ENCODE data around the gene ZBTB20. TPM values are rescaled to one million over a fixed set of nuclear protein-coding genes. Genes with fewer than 3 reads are reported as not detected.

Gene ZBTB20
- total RNA-seq, 1 donor = 32.9 TPM

- TF ChIP-seq, protein P1, sequence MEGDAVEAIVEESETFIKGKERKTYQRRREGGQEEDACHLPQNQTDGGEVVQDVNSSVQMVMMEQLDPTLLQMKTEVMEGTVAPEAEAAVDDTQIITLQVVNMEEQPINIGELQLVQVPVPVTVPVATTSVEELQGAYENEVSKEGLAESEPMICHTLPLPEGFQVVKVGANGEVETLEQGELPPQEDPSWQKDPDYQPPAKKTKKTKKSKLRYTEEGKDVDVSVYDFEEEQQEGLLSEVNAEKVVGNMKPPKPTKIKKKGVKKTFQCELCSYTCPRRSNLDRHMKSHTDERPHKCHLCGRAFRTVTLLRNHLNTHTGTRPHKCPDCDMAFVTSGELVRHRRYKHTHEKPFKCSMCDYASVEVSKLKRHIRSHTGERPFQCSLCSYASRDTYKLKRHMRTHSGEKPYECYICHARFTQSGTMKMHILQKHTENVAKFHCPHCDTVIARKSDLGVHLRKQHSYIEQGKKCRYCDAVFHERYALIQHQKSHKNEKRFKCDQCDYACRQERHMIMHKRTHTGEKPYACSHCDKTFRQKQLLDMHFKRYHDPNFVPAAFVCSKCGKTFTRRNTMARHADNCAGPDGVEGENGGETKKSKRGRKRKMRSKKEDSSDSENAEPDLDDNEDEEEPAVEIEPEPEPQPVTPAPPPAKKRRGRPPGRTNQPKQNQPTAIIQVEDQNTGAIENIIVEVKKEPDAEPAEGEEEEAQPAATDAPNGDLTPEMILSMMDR (IDR thresholded peaks at IDR 0.05; ENCODE audit: extremely low read depth, low read depth, low read length) = no peak
- Histone ChIP-seq H3K27me3 (ENCODE audit: insufficient read depth, low read length) (no peaks in the 10 kb centered on the region), H2AFZ (ENCODE audit: low read length) (peak overlapping the region; percentile 45), H3K27ac (ENCODE audit: low read depth, low read length) (peak overlapping the region; percentile 99), H3K4me3 (ENCODE audit: insufficient read depth, low read length) (peak overlapping the region; percentile 77), H3K36me3 (ENCODE audit: insufficient read depth, low read length) (no peaks in the 10 kb centered on the region), H3K4me1 (ENCODE audit: insufficient read depth, low read length) (peaks cover 47% of the 10 kb centered on the region), H4K20me1 (ENCODE audit: insufficient read depth, low read length) (no peaks in the 10 kb centered on the region), H3K79me2 (ENCODE audit: insufficient read depth, low read length) (peaks cover 30% of the 10 kb centered on the region), H3K4me2 (ENCODE audit: insufficient read depth, low read length) (peak overlapping the region; percentile 93), H3K9me3 (ENCODE audit: low read depth, low read length) (no peaks in the 10 kb centered on the region)
- DNase-seq (ENCODE audit: insufficient read length, low spot score, missing footprints) = no peak
Measured at GRCh38 chr3:114623420-114624046, 523.6 kb downstream of the ZBTB20 start.

- H2AFZ ChIP-seq (ENCODE audit: low read length) = no peak overlapping the region
- H4K20me1 ChIP-seq (ENCODE audit: insufficient read depth, low read length) = peaks cover 5% of the 10 kb centered on the region
- peak overlapping the region; percentile 17 for H3K4me2 ChIP-seq (ENCODE audit: insufficient read depth, low read length)
- H3K4me3 ChIP-seq (ENCODE audit: insufficient read depth, low read length) = no peak overlapping the region
- no peaks in the 10 kb centered on the region for H3K27me3 ChIP-seq (ENCODE audit: insufficient read depth, low read length)
- peaks cover 37% of the 10 kb centered on the region for H3K79me2 ChIP-seq (ENCODE audit: insufficient read depth, low read length)
- no peaks in the 10 kb centered on the region for H3K36me3 ChIP-seq (ENCODE audit: insufficient read depth, low read length)
- H3K4me1 ChIP-seq (ENCODE audit: insufficient read depth, low read length) = peaks cover 32% of the 10 kb centered on the region
- TF ChIP-seq, protein P1 (IDR thresholded peaks at IDR 0.05; ENCODE audit: extremely low read depth, low read depth, low read length) = no peak
- no peak for DNase-seq (ENCODE audit: insufficient read length, low spot score, missing footprints)
- no peak overlapping the region for H3K27ac ChIP-seq (ENCODE audit: low read depth, low read length)
- H3K9me3 ChIP-seq (ENCODE audit: low read depth, low read length) = no peaks in the 10 kb centered on the region
Measured at GRCh38 chr3:114622001-114622400, 525.1 kb downstream of the ZBTB20 start.

DNA sequence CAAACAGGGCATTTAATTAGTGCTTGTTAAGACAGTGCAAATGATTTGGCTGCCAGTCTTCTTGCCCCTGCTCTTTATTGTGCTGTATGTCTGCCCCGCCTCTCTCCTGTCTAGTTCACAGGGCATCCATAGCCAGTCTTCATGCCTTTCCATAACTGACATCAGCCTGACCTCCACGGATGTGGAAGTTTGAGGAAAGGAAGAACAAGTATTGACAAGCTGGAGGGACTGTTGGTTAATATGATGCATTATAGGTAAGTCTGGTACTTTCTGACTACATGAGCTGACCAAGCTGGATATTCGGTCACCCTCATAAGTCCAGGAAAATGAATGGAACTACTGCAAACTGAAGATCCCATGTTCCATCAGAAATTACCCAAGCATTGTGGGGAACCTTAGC, 527.3 kb downstream of the ZBTB20 start:
- H3K4me2 ChIP-seq (ENCODE audit: insufficient read depth, low read length) = no peak overlapping the region
- H3K27me3 ChIP-seq (ENCODE audit: insufficient read depth, low read length) = no peaks in the 10 kb centered on the region
- H3K27ac ChIP-seq (ENCODE audit: low read depth, low read length) = no peak overlapping the region
- no peaks in the 10 kb centered on the region for H3K9me3 ChIP-seq (ENCODE audit: low read depth, low read length)
- H3K36me3 ChIP-seq (ENCODE audit: insufficient read depth, low read length) = no peaks in the 10 kb centered on the region
- H3K4me1 ChIP-seq (ENCODE audit: insufficient read depth, low read length) = peaks cover 17% of the 10 kb centered on the region
- H3K4me3 ChIP-seq (ENCODE audit: insufficient read depth, low read length) = no peak overlapping the region
- TF ChIP-seq, protein P1 (IDR thresholded peaks at IDR 0.05; ENCODE audit: extremely low read depth, low read depth, low read length) = no peak
- no peak overlapping the region for H2AFZ ChIP-seq (ENCODE audit: low read length)
- H3K79me2 ChIP-seq (ENCODE audit: insufficient read depth, low read length) = peaks cover 52% of the 10 kb centered on the region
- peaks cover 6% of the 10 kb centered on the region for H4K20me1 ChIP-seq (ENCODE audit: insufficient read depth, low read length)
- no peak for DNase-seq (ENCODE audit: insufficient read length, low spot score, missing footprints)

DNA sequence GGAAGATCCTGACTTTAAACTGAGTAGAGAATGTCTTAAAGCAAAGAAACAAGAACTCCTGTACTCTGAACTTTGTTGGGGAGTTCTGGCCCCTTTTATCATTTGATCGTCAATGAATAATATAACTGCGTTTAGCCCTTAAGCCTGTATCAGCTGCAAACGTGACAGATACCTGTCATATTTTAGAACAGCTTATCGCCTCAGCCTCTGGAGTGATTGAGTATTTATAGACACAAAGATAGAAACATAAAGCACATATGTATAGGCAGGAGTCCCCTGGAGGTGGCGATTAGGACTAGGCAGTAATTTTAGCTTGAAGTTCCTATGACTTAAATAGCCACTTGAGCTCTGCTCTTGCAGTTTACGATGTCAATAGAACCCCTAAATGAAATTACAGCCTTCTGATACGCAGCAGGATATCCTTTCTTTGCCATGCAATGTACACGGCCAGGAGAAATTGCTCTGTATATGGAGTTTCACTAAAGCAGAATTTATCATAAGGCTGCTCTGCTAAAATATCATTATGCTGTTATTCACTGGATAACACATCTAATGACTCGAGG, 531.5 kb downstream of the ZBTB20 start:
- H3K4me1 ChIP-seq (ENCODE audit: insufficient read depth, low read length) = no peaks in the 10 kb centered on the region
- H3K27ac ChIP-seq (ENCODE audit: low read depth, low read length) = no peak overlapping the region
- no peaks in the 10 kb centered on the region for H3K27me3 ChIP-seq (ENCODE audit: insufficient read depth, low read length)
- H4K20me1 ChIP-seq (ENCODE audit: insufficient read depth, low read length) = peaks cover 12% of the 10 kb centered on the region
- TF ChIP-seq, protein P1 (IDR thresholded peaks at IDR 0.05; ENCODE audit: extremely low read depth, low read depth, low read length) = no peak
- H3K36me3 ChIP-seq (ENCODE audit: insufficient read depth, low read length) = no peaks in the 10 kb centered on the region
- DNase-seq (ENCODE audit: insufficient read length, low spot score, missing footprints) = no peak
- no peak overlapping the region for H3K4me2 ChIP-seq (ENCODE audit: insufficient read depth, low read length)
- peaks cover 57% of the 10 kb centered on the region for H3K79me2 ChIP-seq (ENCODE audit: insufficient read depth, low read length)
- H2AFZ ChIP-seq (ENCODE audit: low read length) = no peak overlapping the region
- no peak overlapping the region for H3K4me3 ChIP-seq (ENCODE audit: insufficient read depth, low read length)
- H3K9me3 ChIP-seq (ENCODE audit: low read depth, low read length) = no peaks in the 10 kb centered on the region
